ENCODE measurements around the gene SETDB2. TPM values are rescaled to one million over a fixed set of nuclear protein-coding genes. Genes with fewer than 3 reads are reported as not detected.

Gene SETDB2
- total RNA-seq, 4 donors from 2014 or later: 5.4 to 20.6 (median 8.9) TPM

- Histone ChIP-seq H3K27ac (peak overlapping the region in 1 of 4 donors; percentile 0), H3K9me3 (no peaks in the 10 kb centered on the region)
- no peak for TF ChIP-seq CTCF (IDR thresholded peaks at IDR 0.05)
- no peak for TF ChIP-seq POLR2A (IDR thresholded peaks at IDR 0.05)
Observed at GRCh38 chr13:49409008-49409407, 35.1 kb upstream of the SETDB2 start.

GRCh38 chr13:49410006-49410405 lies 34.1 kb upstream of the SETDB2 start:
- Histone ChIP-seq H3K4me1 (no peaks in the 10 kb centered on the region), H3K27me3 (no peaks in the 10 kb centered on the region), H3K27ac (no peak overlapping the region), H3K4me3 (no peak overlapping the region), H3K36me3 (no peaks in the 10 kb centered on the region), H3K9me3 (no peaks in the 10 kb centered on the region)
- TF ChIP-seq POLR2A (IDR thresholded peaks at IDR 0.05) (no peak), CTCF (IDR thresholded peaks at IDR 0.05) (no peak)
- no peak for DNase-seq

More at GRCh38 chr13:49409008-49409407, 35.1 kb upstream of the SETDB2 start:
- H3K4me3 ChIP-seq: no peak overlapping the region
- H3K4me1 ChIP-seq: no peaks in the 10 kb centered on the region
- no peak for DNase-seq
- no peaks in the 10 kb centered on the region for H3K36me3 ChIP-seq
- H3K27me3 ChIP-seq: no peaks in the 10 kb centered on the region

GRCh38 chr13:49410477-49410876 lies 33.6 kb upstream of the SETDB2 start:
- no peaks in the 10 kb centered on the region for H3K4me1 ChIP-seq
- TF ChIP-seq CTCF (IDR thresholded peaks at IDR 0.05) (no peak), POLR2A (IDR thresholded peaks at IDR 0.05) (no peak)
- no peaks in the 10 kb centered on the region for H3K27me3 ChIP-seq
- H3K27ac ChIP-seq: no peak overlapping the region
- H3K4me3 ChIP-seq: no peak overlapping the region
- H3K9me3 ChIP-seq: no peaks in the 10 kb centered on the region
- H3K36me3 ChIP-seq: no peaks in the 10 kb centered on the region
- no peak for DNase-seq

GRCh38 chr13:49411353-49411752 lies 32.7 kb upstream of the SETDB2 start:
- Histone ChIP-seq H3K36me3 (no peaks in the 10 kb centered on the region), H3K4me1 (no peaks in the 10 kb centered on the region), H3K9me3 (no peaks in the 10 kb centered on the region), H3K27me3 (no peaks in the 10 kb centered on the region), H3K27ac (no peak overlapping the region), H3K4me3 (no peak overlapping the region)
- DNase-seq: no peak
- TF ChIP-seq POLR2A (IDR thresholded peaks at IDR 0.05) (no peak), CTCF (IDR thresholded peaks at IDR 0.05) (no peak)

GRCh38 chr13:49412749-49413148 lies 31.3 kb upstream of the SETDB2 start:
- no peak for TF ChIP-seq POLR2A (IDR thresholded peaks at IDR 0.05)
- TF ChIP-seq CTCF (IDR thresholded peaks at IDR 0.05): no peak
- H3K4me3 ChIP-seq: no peak overlapping the region
- no peaks in the 10 kb centered on the region for H3K27me3 ChIP-seq
- H3K9me3 ChIP-seq: no peaks in the 10 kb centered on the region
- no peaks in the 10 kb centered on the region for H3K4me1 ChIP-seq
- H3K36me3 ChIP-seq: no peaks in the 10 kb centered on the region
- DNase-seq: no peak
- no peak overlapping the region for H3K27ac ChIP-seq

GRCh38 chr13:49417161-49417560 lies 26.9 kb upstream of the SETDB2 start:
- H3K4me1 ChIP-seq: no peaks in the 10 kb centered on the region
- no peaks in the 10 kb centered on the region for H3K27me3 ChIP-seq
- no peaks in the 10 kb centered on the region for H3K9me3 ChIP-seq
- DNase-seq: no peak
- H3K27ac ChIP-seq: no peak overlapping the region
- TF ChIP-seq CTCF (IDR thresholded peaks at IDR 0.05): no peak
- no peak for TF ChIP-seq POLR2A (IDR thresholded peaks at IDR 0.05)
- H3K4me3 ChIP-seq: no peak overlapping the region
- no peaks in the 10 kb centered on the region for H3K36me3 ChIP-seq
